ENCODE data around the gene TGFBI.

Gene TGFBI

DNA sequence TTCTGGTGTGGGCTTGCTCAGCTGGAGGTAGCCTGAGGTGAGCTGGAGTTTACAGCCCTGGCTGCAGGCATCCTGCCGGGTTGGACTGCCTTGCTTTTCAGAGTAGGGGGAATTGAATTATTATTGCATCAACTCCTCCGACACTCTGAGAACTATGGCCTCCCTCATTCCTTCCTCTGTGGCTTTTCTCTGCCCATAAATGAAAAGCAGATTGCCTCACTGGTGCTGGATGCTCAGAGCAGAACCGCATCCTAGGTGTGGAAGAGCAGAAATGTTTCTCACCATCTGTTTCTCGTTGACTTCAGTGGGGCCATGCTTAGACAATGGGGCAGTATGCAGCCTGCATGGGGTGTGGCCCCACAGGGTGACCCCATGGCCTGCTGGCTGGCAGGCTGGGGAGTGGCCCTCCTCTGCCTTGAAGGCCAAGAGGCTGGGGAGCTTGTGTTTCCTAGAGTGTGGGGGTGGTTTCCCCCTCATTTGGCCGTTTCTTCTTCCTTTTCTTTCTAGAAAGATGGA is 27.3 kb upstream of the TGFBI start:
- H4K91ac ChIP-seq (ENCODE audit: low read depth, low read length, poor library complexity), result no peak overlapping the region
- H4K8ac ChIP-seq (ENCODE audit: low read depth, low read length), result no peak overlapping the region
- no CpG with 5 or more reads among the region's 5 CpGs for WGBS, 2 donors (ENCODE audit: extremely low coverage in 2 of 2, insufficient read length in 2 of 2, insufficient replicate concordance in 1 of 2)
- no peak overlapping the region for H3K4me3 ChIP-seq (ENCODE audit: low read length in 2 of 2)
- H3K18ac ChIP-seq (ENCODE audit: low read length), result no peak overlapping the region
- no peak overlapping the region for H2AK5ac ChIP-seq (ENCODE audit: low read depth, low read length)
- H2BK15ac ChIP-seq (ENCODE audit: low read length), result no peak overlapping the region
- H3K4me2 ChIP-seq (ENCODE audit: insufficient read depth, low read length, poor library complexity, severe bottlenecking), result no peak overlapping the region
- H2BK12ac ChIP-seq (ENCODE audit: low read length), result no peak overlapping the region
- H3K9me3 ChIP-seq (replicated peaks in 1 of 2; ENCODE audit: control insufficient read depth in 2 of 2, insufficient read depth in 1 of 2, low read depth in 1 of 2, low read length in 2 of 2), result no peaks in the 10 kb centered on the region
- no peak overlapping the region for H2BK5ac ChIP-seq (ENCODE audit: low read length)
- DNase-seq (ENCODE audit: low spot score), result no peak
- H3K9ac ChIP-seq (ENCODE audit: low read depth, low read length, poor library complexity), result peak overlapping the region; percentile 64
- no peak overlapping the region for H3K23ac ChIP-seq (ENCODE audit: low read depth, low read length, poor library complexity)
- peaks cover 0 to 3% of the 10 kb centered on the region in 2 donors for H3K4me1 ChIP-seq (ENCODE audit: control insufficient read depth in 2 of 2, insufficient read depth in 1 of 2, low read depth in 1 of 2, low read length in 2 of 2)
- no peak overlapping the region for H3K27ac ChIP-seq (replicated peaks; ENCODE audit: low read length)
- H3K79me1 ChIP-seq (ENCODE audit: low read depth, low read length), result no peaks in the 10 kb centered on the region
- peaks cover 0 to 7% (median 0%) of the 10 kb centered on the region in 3 experiments for H3K27me3 ChIP-seq (ENCODE audit: control insufficient read depth in 3 of 3, insufficient read depth in 3 of 3, low read depth in 1 of 3, low read length in 3 of 3)
- no peaks in the 10 kb centered on the region for H3K36me3 ChIP-seq (replicated peaks in 1 of 2; ENCODE audit: control insufficient read depth in 2 of 2, insufficient read depth in 2 of 2, low read length in 2 of 2)
- H2BK120ac ChIP-seq (ENCODE audit: low read depth, low read length), result no peak overlapping the region
- no peak overlapping the region for H2AFZ ChIP-seq (ENCODE audit: low read length)
- no peak overlapping the region for H3K14ac ChIP-seq (ENCODE audit: low read length)
- H3K4ac ChIP-seq (ENCODE audit: low read length), result no peak overlapping the region

DNA sequence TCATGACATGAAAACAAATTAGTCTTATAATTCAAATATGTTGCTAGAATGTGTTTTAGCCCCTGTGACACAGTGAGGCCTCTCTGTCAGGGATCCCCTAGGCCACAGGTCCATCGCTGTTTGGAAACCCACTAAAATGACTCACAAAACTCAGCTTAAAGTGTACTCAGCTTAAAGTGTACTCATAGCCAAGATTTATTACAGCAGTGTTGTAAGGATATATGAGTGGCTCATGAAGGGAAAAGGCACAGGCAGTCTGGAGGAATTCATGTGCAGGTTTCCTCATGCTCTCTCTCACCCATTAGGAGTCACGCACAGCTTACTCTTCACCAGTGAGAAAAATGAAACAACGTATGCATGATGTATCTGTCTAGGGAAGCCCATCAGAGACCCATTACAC is 24.4 kb upstream of the TGFBI start:
- H2BK15ac ChIP-seq (ENCODE audit: low read length), result no peak overlapping the region
- no peak for DNase-seq (ENCODE audit: low spot score)
- no peak overlapping the region for H3K23ac ChIP-seq (ENCODE audit: low read depth, low read length, poor library complexity)
- no peak overlapping the region for H3K4me2 ChIP-seq (ENCODE audit: insufficient read depth, low read length, poor library complexity, severe bottlenecking)
- H2BK12ac ChIP-seq (ENCODE audit: low read length), result no peak overlapping the region
- H4K91ac ChIP-seq (ENCODE audit: low read depth, low read length, poor library complexity), result no peak overlapping the region
- H3K4me1 ChIP-seq (ENCODE audit: control insufficient read depth in 2 of 2, insufficient read depth in 1 of 2, low read depth in 1 of 2, low read length in 2 of 2), result peaks cover 0 to 2% of the 10 kb centered on the region in 2 donors
- H2BK120ac ChIP-seq (ENCODE audit: low read depth, low read length), result no peak overlapping the region
- no peak overlapping the region for H3K18ac ChIP-seq (ENCODE audit: low read length)
- no CpG with 5 or more reads among the region's 3 CpGs for WGBS, 2 donors (ENCODE audit: extremely low coverage in 2 of 2, insufficient read length in 2 of 2, insufficient replicate concordance in 1 of 2)
- H3K9me3 ChIP-seq (replicated peaks in 1 of 2; ENCODE audit: control insufficient read depth in 2 of 2, insufficient read depth in 1 of 2, low read depth in 1 of 2, low read length in 2 of 2), result no peaks in the 10 kb centered on the region
- H3K27me3 ChIP-seq (ENCODE audit: control insufficient read depth in 3 of 3, insufficient read depth in 3 of 3, low read depth in 1 of 3, low read length in 3 of 3), result peaks cover 0 to 2% (median 0%) of the 10 kb centered on the region in 3 experiments
- no peak overlapping the region for H3K27ac ChIP-seq (replicated peaks; ENCODE audit: low read length)
- no peak overlapping the region for H4K8ac ChIP-seq (ENCODE audit: low read depth, low read length)
- no peak overlapping the region for H2BK5ac ChIP-seq (ENCODE audit: low read length)
- H3K79me1 ChIP-seq (ENCODE audit: low read depth, low read length), result no peaks in the 10 kb centered on the region
- H3K36me3 ChIP-seq (replicated peaks in 1 of 2; ENCODE audit: control insufficient read depth in 2 of 2, insufficient read depth in 2 of 2, low read length in 2 of 2), result no peaks in the 10 kb centered on the region
- no peak overlapping the region for H3K14ac ChIP-seq (ENCODE audit: low read length)
- no peak overlapping the region for H2AK5ac ChIP-seq (ENCODE audit: low read depth, low read length)
- no peak overlapping the region for H3K4ac ChIP-seq (ENCODE audit: low read length)
- H2AFZ ChIP-seq (ENCODE audit: low read length), result no peak overlapping the region
- H3K4me3 ChIP-seq (ENCODE audit: low read length in 2 of 2), result no peak overlapping the region
- no peak overlapping the region for H3K9ac ChIP-seq (ENCODE audit: low read depth, low read length, poor library complexity)

DNA sequence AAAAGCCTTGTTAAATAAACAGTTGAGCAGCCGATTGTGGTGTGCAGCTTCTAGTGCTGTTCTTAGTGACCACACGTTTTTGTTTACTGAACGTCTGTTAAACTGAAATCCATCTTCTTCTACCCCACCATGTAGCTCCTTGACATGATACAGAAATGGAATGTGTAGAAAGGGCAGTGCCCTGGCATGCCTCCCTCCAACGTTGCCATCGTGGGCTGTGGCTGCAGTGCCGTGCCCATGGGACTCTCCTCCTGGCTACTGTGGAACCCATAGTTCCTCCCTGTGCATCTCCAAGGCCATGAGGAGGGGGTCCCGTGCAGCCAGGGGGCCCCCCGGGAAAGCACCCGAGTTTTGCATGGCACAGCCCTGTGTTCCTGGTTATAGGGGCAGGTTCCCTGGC is 23.3 kb upstream of the TGFBI start:
- Histone ChIP-seq H3K79me1 (ENCODE audit: low read depth, low read length) (no peaks in the 10 kb centered on the region), H3K4me2 (ENCODE audit: insufficient read depth, low read length, poor library complexity, severe bottlenecking) (no peak overlapping the region), H2AK5ac (ENCODE audit: low read depth, low read length) (no peak overlapping the region), H3K14ac (ENCODE audit: low read length) (no peak overlapping the region), H3K4me1 (ENCODE audit: control insufficient read depth in 2 of 2, insufficient read depth in 1 of 2, low read depth in 1 of 2, low read length in 2 of 2) (peaks cover 0 to 2% of the 10 kb centered on the region in 2 donors), H4K91ac (ENCODE audit: low read depth, low read length, poor library complexity) (no peak overlapping the region), H3K18ac (ENCODE audit: low read length) (peak overlapping the region; percentile 78), H3K27ac (replicated peaks; ENCODE audit: low read length) (no peak overlapping the region), H2BK15ac (ENCODE audit: low read length) (no peak overlapping the region), H4K8ac (ENCODE audit: low read depth, low read length) (no peak overlapping the region), H2AFZ (ENCODE audit: low read length) (no peak overlapping the region), H3K23ac (ENCODE audit: low read depth, low read length, poor library complexity) (no peak overlapping the region), H3K9ac (ENCODE audit: low read depth, low read length, poor library complexity) (no peak overlapping the region), H2BK5ac (ENCODE audit: low read length) (no peak overlapping the region), H2BK120ac (ENCODE audit: low read depth, low read length) (no peak overlapping the region), H3K27me3 (ENCODE audit: control insufficient read depth in 3 of 3, insufficient read depth in 3 of 3, low read depth in 1 of 3, low read length in 3 of 3) (peaks cover 0 to 2% (median 0%) of the 10 kb centered on the region in 3 experiments), H3K9me3 (replicated peaks in 1 of 2; ENCODE audit: control insufficient read depth in 2 of 2, insufficient read depth in 1 of 2, low read depth in 1 of 2, low read length in 2 of 2) (no peaks in the 10 kb centered on the region), H3K4me3 (ENCODE audit: low read length in 2 of 2) (no peak overlapping the region), H3K36me3 (replicated peaks in 1 of 2; ENCODE audit: control insufficient read depth in 2 of 2, insufficient read depth in 2 of 2, low read length in 2 of 2) (no peaks in the 10 kb centered on the region), H2BK12ac (ENCODE audit: low read length) (no peak overlapping the region), H3K4ac (ENCODE audit: low read length) (no peak overlapping the region)
- no CpG with 5 or more reads among the region's 9 CpGs for WGBS, 2 donors (ENCODE audit: extremely low coverage in 2 of 2, insufficient read length in 2 of 2, insufficient replicate concordance in 1 of 2)
- no peak for DNase-seq (ENCODE audit: low spot score)

DNA sequence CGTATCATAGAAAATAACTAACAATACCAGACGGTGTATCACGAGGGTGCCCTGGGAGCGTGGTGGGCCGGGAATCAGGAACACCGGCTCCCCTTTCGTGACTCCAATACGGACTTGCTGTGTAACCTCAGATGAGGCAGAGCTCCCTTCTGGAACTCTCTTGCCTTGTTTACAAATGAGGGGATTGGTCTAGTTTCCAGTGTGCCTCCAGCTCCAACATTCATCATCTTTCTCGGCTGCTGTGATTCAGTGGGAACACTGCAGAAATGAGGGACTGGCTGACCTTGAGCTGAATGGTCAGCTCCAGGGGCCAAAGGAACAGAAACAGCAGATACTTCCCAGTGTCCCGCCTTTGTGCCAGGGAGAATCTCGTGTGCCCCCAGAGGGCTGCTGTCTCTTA is 22.6 kb upstream of the TGFBI start:
- no peak overlapping the region for H3K14ac ChIP-seq (ENCODE audit: low read length)
- H3K9me3 ChIP-seq (replicated peaks in 1 of 2; ENCODE audit: control insufficient read depth in 2 of 2, insufficient read depth in 1 of 2, low read depth in 1 of 2, low read length in 2 of 2), result no peaks in the 10 kb centered on the region
- no peaks in the 10 kb centered on the region for H3K36me3 ChIP-seq (replicated peaks in 1 of 2; ENCODE audit: control insufficient read depth in 2 of 2, insufficient read depth in 2 of 2, low read length in 2 of 2)
- no peak overlapping the region for H3K23ac ChIP-seq (ENCODE audit: low read depth, low read length, poor library complexity)
- no peak overlapping the region for H3K4me3 ChIP-seq (ENCODE audit: low read length in 2 of 2)
- H2BK120ac ChIP-seq (ENCODE audit: low read depth, low read length), result no peak overlapping the region
- H3K18ac ChIP-seq (ENCODE audit: low read length), result no peak overlapping the region
- DNase-seq (ENCODE audit: low spot score), result no peak
- no peak overlapping the region for H2BK12ac ChIP-seq (ENCODE audit: low read length)
- H2AK5ac ChIP-seq (ENCODE audit: low read depth, low read length), result no peak overlapping the region
- no peak overlapping the region for H4K91ac ChIP-seq (ENCODE audit: low read depth, low read length, poor library complexity)
- H2AFZ ChIP-seq (ENCODE audit: low read length), result no peak overlapping the region
- H3K27me3 ChIP-seq (ENCODE audit: control insufficient read depth in 3 of 3, insufficient read depth in 3 of 3, low read depth in 1 of 3, low read length in 3 of 3), result peaks cover 0 to 3% (median 0%) of the 10 kb centered on the region in 3 experiments
- H3K4me1 ChIP-seq (ENCODE audit: control insufficient read depth in 2 of 2, insufficient read depth in 1 of 2, low read depth in 1 of 2, low read length in 2 of 2), result peaks cover 0 to 2% of the 10 kb centered on the region in 2 donors
- H3K9ac ChIP-seq (ENCODE audit: low read depth, low read length, poor library complexity), result no peak overlapping the region
- no peak overlapping the region for H3K4ac ChIP-seq (ENCODE audit: low read length)
- no peak overlapping the region for H2BK5ac ChIP-seq (ENCODE audit: low read length)
- WGBS, 2 donors (ENCODE audit: extremely low coverage in 2 of 2, insufficient read length in 2 of 2, insufficient replicate concordance in 1 of 2), result no CpG with 5 or more reads among the region's 11 CpGs
- H3K4me2 ChIP-seq (ENCODE audit: insufficient read depth, low read length, poor library complexity, severe bottlenecking), result no peak overlapping the region
- H4K8ac ChIP-seq (ENCODE audit: low read depth, low read length), result no peak overlapping the region
- H3K79me1 ChIP-seq (ENCODE audit: low read depth, low read length), result no peaks in the 10 kb centered on the region
- no peak overlapping the region for H3K27ac ChIP-seq (replicated peaks; ENCODE audit: low read length)
- no peak overlapping the region for H2BK15ac ChIP-seq (ENCODE audit: low read length)
